Measurements from ENCODE around the gene TOM1L2.
A peak's percentile ranks its signal among the peaks of the same experiment; 100 is the strongest.

TOM1L2 gene

DNA sequence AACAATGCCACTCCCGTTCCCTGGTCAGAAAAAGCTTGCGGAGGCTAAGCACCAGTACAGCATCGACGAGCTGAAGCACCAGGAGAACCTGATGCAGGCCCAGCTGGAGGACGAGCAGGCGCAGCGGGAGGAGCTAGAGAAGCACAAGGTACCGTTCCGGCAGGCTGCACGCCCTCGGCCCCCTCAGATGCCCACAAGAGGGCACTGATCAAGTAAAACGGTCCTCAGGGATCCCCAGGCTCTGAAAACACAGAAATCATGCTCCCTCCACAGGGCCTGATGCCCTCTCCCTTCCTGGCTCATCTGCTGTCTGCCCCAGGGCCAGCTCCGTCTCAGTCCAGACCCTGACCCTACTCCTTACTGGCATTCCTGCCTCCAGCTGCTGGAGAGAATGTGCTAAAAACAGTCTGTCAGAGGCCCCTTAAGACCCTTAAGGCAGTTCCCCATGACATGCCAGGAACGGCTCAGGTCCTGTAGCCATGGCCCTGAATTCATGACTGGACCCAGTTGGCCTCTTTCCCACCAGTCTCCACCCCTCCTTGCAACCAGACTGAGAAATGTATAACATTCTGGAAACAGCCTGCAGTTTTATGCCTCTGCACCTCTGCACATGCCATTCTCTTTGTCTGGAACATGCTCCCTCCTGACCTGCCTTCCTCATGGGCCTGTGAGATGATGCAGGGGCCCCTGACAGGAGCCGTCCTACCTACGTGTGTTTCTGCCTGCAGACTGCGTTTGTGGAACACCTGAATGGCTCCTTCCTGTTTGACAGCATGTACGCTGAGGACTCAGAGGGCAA lies 22.3 kb upstream of the TOM1L2 start:
- DNase-seq = peak; percentile 75

DNA sequence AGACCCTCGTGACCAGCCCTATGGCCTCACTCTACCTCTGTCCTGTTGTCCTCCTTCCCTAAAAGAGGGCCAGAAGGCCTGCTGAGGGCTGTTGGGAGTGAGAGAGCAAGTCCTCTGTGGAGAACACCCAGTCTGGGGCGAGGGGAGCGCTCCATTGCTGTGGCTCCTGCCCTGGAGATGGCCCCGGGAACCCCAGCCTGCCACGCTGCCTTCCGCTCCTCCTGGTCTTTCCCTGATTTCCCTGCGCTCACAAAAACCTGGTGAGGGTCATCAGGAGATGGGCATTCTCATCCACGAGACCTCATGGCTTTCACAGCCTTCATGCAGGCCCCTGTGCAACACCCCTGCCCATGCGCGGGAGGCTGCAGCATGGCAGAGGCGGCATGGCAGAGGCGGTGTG lies 21.7 kb upstream of the TOM1L2 start:
- DNase-seq = no peak

DNA sequence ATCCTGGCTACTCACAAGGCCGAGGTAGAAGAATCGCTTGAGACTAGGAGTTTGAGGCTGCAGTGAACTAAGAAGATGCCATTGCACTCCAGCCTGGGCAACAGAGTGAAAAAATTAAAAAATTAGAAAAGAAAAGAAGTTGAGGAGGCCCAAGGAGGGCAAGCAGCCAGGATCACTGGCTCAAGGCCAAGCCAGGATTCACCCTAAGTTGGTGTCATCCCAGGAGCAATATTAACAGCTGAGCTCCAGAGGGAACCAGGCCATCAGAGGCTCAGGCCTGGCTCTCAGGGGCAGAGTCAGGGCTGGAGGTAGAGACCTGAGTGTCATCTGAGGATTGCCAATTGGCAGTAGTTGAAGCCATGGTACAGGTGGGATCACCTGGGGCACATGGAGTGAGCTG lies 21.2 kb upstream of the TOM1L2 start:
- no peak for DNase-seq

- no peak for DNase-seq
Observed at GRCh38 chr17:17990282-17990681, 18.1 kb upstream of the TOM1L2 start.

- DNase-seq = no peak
Observed at GRCh38 chr17:17989618-17990017, 17.4 kb upstream of the TOM1L2 start.

- no peak for DNase-seq
Observed at GRCh38 chr17:17989081-17989480, 16.9 kb upstream of the TOM1L2 start.

- DNase-seq = no peak
Observed at GRCh38 chr17:17988427-17988945, 16.3 kb upstream of the TOM1L2 start.

DNA sequence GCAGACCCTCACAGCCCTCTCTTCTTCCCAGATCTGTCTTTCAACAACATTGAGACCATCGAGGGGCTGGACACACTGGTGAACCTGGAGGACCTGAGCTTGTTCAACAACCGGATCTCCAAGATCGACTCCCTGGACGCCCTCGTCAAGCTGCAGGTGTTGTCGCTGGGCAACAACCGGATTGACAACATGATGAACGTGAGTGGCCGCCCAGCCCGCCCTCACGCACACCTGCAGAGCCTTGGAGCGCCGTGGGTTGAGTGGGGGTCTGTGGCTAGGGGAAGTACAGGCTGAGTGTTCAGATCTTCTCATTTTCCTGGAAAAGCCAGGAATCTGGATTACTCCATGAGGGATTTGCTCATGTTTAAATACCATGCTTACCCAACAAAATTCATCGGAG lies 15.7 kb upstream of the TOM1L2 start:
- DNase-seq = no peak

DNA sequence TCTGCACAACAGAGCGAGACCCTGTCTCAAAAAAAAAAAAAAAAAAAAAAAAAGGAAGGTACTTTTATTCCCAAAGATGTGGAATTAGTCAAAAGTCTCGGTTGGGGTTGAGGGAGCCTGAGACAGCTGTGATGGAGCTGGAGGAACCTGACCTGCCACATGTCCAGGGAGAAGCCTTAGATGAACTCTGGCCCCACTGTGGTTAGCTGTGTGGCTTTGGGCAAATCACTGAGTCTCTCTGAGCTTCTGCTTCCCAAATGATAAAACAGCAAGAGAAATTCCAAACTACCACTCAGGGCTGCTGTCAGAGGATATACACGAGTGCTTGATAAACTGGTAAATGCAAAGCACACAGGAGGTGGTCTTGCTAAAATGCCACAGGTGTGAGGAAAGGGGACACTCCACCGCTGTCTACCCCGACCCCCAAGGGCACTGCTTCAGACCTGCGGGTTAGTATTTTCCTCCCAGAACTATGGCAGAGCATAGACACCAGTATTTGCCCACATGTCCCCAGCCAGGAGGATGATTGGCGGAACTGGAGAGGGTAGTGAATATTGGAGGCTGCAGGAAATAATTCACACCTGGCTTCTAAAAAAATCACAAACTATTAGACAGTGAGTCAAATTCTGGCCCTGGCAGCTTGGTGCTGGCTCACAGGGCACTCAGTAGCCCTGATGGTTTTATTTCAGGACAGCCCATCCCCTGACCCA lies 15.1 kb upstream of the TOM1L2 start:
- no peak for DNase-seq

DNA sequence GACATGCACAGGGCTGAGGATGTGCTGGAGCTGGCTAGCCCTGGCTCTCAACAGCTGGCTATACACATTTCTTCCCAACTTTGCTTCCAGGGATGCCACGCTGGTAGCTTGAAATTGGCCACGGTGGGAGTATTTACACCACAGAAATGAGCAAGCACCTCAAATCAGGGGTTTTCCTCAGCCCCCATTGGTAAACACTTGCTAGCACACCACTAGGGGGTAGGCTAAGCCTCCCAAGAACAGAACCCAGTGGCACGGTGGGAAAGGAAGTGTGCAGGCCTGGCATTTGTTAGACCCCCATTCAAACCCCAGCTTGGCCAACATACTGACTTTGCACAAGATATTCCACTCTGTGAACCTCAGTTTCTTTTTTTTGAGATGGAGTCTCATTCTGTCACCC lies 13.4 kb upstream of the TOM1L2 start:
- peak; percentile 43 for DNase-seq

DNA sequence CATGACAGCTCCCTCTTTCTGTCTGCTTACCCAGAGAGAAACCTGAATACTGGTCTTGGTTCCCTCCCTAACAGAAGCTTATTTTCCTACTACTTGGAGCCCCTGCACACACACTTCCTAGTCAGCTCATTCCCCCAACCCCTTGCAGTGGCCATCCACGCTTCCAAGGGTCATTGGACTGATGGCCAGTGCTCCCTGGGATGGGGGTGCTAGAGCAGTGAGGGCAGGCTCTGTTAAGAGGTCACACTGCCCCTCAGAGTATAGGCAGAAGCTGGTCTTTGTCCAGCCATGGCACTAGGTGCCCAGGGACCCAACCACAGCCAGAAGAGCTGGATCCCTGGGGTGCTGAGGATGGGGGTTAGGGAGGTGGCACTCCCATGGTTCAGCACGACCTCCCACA lies 13.0 kb upstream of the TOM1L2 start:
- no peak for DNase-seq

DNA sequence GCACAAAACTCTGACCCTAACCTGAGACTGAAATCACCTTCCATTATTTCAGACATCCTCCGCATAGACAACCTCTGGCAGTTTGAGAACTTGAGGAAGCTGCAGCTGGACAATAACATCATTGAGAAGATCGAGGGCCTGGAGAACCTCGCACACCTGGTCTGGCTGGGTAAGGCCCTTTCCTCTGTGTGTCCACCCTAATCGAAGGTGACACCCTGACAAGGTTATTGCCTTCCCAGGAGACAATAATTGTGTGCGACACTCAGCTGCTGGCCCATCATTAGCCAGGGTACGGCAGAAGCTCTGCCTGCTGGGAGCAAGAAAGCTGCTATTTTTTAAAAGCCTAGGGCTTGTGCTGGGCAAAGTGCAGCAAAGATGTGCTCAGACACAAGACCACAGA lies 11.6 kb upstream of the TOM1L2 start:
- DNase-seq = no peak

GRCh38 chr17:17983376-17983775 lies 11.2 kb upstream of the TOM1L2 start:
- no peak for DNase-seq

DNA sequence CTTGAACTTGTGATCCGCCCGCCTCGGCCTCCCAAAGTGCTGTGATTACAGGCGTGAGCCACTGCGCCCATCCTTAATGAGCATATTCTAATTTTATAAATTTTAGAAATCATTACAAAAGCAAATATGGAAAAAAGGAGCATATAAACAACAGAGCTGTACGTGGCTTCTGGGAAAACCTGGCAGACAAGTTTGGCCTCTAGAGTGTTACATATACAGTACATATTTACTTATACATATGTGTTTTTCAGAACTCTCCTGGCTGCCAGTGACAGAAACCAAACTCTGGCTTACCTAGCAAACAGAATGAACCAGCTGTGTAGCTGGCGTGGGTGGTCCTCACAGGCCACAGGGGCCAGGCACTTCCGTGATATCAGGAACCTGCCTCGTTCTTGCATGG lies 10.6 kb upstream of the TOM1L2 start:
- no peak for DNase-seq

DNA sequence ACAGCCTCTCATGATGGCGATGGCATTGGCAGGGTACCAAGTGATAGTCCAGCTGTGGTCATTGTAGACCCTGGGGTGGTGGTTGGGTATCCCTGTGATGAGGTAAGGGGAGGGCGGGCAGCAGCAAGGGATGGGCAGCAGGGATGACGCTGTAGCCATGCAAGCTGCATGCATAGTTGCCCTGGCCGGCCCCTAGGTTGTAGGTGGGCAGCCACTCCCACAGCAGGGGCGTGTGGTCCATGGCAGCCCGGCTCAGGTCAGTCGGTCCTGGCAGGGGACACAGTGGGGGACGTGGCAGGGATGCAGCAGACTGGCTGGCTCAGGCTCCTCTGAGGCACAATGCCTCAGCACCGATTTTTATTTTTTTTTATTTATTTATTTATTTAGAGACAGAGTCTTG lies 9.1 kb upstream of the TOM1L2 start:
- DNase-seq = no peak

DNA sequence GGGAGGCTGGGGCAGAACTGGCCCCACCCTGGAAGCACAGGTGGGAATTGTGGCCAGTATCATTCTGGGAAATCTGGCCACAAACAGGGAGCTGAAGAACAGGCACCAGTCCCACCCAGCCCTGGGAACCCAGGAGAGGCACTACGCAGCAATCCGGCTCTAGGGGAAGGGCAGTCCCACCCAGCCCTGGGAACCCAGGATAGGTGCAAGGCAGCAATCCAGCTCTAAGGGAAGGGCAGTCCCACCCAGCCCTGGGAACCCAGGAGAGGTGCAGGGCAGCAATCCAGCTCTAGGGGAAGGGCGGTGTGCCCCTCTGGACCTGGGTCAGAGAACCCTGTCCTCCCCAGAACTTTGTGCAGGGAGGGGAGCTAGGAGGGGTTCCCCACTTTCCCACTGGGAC lies 7.6 kb upstream of the TOM1L2 start:
- DNase-seq = no peak

- DNase-seq = peak; percentile 19
Observed at GRCh38 chr17:17978481-17979424, 6.6 kb upstream of the TOM1L2 start.

DNA sequence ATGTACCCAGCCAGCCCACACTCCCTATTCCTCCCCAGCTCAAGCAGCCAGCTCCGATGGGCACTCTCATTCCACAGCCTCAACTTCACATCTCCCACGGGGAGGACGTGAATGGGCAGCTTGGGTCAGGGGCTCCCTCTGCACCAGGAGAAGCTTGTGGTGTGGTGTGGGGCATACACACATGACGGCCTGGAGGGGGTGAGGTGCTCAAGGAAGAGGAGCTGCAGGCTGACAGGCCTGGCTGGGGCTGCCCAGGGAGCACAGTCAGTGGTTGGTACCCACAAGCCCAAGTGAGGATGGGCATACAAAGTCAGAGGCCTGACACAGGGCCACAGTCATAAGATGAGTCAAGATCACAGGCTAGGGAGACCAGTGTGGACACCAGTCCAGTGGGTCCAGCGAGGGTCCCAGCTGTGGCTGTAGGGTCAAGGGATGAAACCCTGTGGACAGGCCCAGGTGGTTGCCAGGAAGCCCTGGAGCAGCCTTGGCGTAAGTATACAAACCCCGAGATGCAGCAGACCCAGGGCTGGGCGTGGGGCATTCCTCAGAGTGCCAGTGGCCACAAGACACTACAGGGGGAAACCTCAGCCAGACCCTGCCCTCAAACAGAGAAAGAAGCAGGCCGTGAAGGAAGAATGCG lies 4.9 kb upstream of the TOM1L2 start:
- DNase-seq = no peak

GRCh38 chr17:17975436-17975835 lies 3.2 kb upstream of the TOM1L2 start:
- DNase-seq = no peak

DNA sequence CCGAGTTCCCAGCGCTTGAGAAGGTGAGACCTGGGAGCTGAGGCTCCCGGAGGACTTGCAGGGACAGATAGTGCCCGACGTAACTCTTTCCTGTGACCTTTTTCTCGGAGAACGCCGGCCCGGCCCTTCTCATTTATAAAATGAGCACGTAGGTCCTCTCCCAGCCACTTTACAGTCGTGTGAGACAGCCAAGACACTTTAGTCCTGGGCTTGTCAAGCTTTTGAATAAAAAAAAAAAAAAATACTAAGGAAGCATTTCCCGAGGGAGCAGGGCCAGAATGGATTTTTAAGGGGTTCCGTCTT lies 703 bp upstream of the TOM1L2 start:
- DNase-seq = no peak

DNA sequence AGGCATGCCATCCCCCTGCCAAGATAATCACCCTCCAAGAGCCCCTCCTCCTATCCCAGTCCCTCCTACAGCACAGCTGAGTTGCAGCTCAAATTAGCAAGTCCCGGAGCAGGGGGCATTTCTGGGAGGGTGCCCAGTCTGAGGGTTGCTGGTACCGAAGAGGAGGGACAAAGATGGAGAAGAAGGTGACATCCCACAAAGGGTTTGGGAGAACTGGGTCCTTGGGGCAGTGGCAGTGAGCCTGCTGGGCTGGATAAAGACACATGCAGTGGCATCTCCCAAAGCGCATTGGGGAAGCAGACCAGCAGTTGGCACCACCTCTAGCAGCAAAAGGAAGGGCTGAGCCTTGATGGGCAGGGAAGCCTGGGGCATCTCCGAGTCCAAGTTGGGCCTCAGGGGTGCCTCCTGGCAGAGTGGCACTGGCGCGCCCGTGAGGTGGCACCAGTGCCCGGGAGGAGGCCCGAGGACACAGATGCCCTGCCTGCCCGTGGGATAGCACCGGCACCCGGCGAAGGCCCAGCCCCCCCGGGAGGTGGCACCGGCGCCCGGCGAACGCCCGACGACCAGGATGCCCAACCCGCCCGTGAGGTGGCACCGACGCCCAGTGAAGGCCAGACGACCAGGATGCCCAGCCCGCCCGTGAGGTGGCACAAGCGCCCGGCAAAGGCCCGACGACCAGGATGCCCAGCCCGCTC lies 622 bp downstream of the TOM1L2 start:
- peak; percentile 27 for DNase-seq

DNA sequence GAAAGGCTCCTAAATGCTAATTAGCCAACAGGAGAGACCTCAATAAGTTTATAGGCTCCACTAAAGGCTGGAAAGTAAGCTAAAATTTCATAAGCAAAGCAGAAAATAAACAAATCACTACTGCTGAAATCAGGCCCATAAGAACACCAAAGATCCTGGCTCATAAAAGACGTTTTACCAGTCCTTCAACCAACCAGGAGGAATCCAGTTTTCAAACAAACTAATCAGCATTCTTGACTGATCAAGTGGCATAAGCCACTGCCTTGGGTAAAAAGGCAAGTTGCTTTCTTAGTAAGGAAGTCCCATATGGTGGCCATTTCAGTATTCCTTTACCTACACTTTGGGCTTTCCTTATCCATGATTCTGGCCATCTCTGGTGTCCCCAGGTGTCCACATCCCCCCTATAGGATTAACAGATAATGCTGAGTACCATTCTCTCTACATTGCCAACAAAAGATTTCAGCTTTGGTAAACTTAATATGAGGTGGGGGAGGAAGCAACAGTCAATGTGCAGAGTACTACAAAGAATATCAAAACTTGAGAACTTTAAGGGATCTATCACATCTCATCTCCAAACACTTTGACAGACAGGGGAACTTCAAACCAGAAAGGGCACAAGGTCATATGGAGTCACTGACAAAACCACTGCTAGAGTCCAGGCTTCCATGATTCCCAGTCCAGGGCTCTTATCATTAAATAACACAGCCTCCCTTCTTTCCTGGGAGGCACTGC lies 1.3 kb downstream of the TOM1L2 start:
- DNase-seq = no peak

All from hematopoietic multipotent progenitor cell treated with erythropoietin and hydrocortisone succinate and interleukin-3 and kit ligand, for 6 days (in vitro differentiated cells).